Right forelimb (tissue), 1 donor: ENCODE measurements around the gene CXADR.

ENCODE experiments used
- DNase-seq: peaks from one replicate; pipeline ENCODE4 v3.0.0-alpha.2; 2018

CXADR gene

GRCh38 chr21:17545007-17545406 is 32.2 kb downstream of the CXADR start:
- DNase-seq, result no peak

DNA sequence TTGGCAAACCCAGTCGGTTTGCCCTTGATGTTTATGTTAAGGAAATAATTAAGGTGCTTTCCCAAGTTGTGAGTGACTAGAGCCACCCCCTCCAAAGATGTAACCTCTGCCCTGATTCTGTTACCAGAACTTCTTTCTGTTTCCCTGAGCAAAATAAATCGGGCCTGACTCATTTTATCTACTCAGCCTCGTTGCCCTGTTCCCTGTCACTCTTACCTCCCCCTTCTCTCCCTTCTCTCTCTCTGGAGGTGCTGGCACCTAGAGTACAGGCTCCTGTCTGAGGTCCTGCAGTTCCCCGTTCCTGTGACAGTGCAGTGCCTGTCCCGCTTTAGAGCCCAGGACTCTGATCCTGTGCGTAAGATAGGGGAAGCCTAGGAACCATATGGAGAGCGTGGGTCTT is 35.4 kb downstream of the CXADR start:
- no peak for DNase-seq

DNA sequence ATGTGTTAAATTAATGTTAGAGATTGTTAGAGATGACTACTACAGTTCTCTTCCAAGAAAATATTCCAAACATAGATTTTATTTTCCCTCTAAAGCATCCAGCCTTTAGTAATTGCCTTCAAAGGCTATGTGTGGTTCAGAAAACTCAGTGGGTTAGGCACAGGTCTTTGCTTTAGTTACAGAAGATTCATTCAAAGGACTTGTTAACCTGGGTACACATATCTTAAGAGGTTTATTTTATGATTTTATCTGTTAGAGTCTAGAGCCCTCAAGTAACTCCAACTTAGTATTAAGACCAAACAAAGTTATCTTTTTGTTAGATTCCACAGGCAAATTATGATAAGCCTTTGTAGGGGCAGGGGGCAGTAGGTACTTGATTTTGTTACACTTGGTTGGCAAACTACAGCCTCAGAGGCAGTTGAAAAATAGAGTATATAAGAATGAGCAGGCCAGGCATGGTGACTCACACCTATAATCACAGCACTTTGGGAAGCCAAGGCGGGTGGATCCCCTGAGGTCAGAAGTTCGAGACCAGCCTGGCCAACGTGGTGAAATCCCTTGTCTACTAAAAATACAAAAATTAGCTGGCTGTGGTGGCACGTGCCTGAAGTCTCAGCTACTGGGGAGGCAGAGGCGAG is 37.9 kb downstream of the CXADR start:
- DNase-seq, result no peak

DNA sequence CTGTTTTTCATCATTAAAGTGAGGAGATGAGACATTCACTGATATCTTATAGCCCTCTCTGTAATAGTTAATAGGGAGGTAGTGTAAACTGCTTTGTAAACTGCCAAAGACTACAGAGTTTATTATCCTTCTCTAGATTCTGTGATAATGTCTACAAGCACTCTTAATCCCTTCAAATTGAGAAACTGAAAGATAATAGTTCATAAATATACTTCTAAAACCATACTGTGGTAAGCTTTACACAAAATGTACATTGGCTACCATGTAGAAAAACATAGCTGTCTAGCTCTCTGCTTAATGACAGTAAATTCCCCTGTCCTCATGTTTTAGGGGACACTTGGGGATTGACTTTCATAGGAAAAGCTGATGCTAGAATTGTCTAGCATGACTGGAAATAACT is 39.6 kb downstream of the CXADR start:
- no peak for DNase-seq

DNA sequence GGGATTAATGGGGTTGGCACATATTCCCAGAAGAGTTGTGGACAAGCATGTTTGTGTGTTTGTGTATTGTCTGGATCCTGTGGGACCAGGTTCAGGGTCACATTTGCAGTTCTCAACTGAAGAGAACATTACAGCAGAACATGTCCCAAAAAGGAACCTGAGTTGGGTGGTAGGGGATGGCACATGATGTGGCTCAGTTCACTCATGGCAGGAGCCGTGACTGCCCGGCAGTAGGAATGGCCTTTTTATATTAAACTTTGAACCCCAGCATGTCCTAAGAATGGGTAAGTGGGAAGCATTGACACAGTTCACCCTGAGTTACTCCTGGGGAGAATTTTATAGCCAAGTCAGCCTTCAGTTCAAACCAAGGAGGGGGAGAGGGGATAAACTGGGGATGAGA is 41.3 kb downstream of the CXADR start:
- no peak for DNase-seq

GRCh38 chr21:17554679-17555465 is 42.0 kb downstream of the CXADR start:
- no peak for DNase-seq

DNA sequence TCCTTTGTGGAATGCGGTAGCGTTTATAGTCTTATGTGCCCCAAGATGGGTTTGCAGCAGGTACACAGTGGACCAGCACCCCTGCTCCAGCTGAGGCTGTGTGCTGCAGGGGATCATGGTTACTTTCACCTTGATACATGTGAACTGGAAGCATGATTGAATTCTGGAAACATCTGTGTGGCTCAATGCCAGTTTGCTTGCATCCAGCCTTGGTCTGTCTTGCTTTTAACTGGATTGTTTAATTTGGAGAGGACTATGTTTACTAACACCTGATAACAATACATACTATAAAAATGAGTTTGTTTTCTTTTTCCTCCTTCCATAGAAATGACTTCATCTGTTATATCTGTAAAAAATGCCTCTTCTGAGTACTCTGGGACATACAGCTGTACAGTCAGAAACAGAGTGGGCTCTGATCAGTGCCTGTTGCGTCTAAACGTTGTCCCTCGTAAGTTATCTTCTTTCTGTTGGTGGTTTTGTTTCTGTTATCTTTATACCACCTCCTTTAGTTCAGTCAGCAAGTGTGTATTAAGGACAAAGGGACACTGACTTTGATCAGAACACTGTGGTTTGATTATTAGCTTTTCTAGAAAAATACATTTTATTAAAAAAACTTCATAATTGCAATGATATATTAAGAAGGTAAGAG is 47.7 kb downstream of the CXADR start:
- DNase-seq, result no peak

GRCh38 chr21:17570786-17571185 is 57.9 kb downstream of the CXADR start:
- no peak for DNase-seq

- DNase-seq, result no peak
Measured at GRCh38 chr21:17572431-17572830, 59.6 kb downstream of the CXADR start.

GRCh38 chr21:17575076-17575475 is 62.2 kb downstream of the CXADR start:
- no peak for DNase-seq

DNA sequence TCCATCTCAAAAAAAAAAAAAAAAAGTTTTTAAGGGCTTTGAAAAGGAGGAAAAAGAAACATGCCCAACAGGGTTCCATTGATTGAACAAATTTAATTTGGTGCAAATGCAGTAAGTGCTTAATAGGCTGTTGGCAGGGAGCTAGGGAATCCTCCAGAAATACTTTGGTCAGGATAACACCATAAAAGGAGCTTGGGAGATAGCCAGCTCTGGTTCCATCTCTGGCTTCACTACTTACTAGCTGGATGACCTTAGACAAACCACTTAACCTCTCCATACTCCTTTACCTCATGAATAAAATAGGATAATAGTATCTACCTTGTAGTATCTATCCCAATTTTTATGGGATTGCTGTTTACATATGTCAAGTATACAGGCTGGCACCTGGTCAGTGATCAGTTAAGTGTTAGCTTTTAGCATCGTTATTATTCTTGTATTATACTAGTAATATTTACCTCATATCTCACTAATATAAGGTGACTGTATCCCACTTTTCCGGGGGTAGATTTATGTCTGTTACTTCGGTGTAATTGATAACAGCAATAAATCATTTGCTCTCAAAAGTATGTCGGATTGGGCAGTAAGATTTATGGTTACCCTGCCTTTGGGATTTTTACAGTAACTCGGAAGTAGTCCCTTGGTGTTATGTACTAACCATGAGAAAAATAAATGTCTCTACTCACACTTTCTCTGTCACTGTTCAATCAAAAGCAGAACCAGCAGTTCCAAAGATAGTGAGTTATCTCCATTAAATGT is 63.4 kb downstream of the CXADR start:
- no peak for DNase-seq

DNA sequence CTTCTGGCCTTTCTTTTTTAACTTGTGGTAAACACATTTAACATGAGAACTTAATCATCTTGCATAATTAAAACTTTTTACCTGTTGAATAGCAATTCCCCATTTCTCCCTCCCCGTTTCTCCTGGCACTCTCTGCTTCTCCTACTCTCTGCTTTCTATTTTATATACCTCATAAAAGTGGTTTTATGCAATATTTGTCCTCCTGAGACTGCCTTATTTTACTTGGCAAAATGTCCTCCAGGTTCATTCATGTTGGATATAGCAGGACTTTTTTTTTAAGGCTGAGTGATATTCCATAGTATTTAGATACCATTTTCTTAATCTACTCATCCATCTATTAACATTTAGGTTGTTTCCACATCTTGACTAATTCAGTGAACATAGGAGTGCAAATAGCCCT is 64.9 kb downstream of the CXADR start:
- no peak for DNase-seq

DNA sequence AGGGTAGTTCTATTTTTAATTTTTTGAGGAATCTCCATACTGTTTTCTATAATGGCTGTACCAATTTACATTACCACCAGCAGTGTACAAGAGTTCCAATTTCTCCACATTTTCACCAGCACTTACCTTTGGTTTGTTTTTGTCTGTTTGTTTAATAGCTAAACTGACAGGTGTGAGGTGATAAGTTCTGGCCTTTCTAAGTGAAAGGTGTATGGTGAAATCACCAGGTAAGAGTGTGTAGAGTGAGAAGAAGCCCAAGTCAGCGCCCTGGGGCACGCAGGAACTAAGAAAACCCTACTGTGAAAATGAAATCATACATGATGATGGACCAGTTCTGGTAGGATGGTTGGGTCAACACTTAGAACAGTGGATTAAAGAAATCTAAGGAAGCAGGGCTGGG is 65.3 kb downstream of the CXADR start:
- DNase-seq, result no peak

DNA sequence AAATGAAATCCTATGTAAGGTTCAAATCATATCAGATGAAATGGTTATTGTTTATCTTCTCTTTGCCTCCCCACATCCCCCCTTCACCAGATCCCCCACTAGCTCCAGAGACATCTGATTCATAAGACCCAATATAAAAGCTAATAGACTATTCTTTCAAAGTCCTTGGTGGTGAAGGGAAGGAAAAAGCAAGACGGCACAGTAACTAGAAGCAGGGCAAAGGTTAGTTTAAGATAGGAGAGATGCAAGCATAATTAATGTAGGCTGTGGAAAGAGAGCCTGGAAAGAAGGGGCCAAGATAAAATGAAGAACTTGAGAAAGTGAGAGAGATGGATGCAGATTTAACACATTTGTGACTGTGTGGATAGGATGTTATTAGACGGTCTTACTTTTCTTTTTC is 66.0 kb downstream of the CXADR start:
- DNase-seq, result no peak

DNA sequence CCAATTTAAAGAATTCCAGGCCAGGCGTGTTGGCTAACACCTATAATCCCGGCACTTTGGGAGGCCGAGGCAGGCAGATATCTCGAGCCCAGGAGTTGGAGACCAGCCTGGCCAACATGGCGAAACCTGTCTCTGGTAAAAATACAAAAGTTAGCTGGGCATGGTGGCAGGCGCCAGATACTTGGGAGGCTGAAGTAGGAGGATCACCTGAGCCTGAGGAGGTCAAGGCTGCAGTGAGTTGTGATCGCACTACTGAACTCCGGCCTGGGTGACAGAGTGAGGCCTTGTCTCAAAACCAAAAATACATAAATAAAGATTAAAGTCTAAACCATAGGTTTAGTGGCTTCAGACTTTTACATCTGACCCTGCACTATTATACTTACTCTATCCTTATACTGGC is 67.5 kb downstream of the CXADR start:
- no peak for DNase-seq

DNA sequence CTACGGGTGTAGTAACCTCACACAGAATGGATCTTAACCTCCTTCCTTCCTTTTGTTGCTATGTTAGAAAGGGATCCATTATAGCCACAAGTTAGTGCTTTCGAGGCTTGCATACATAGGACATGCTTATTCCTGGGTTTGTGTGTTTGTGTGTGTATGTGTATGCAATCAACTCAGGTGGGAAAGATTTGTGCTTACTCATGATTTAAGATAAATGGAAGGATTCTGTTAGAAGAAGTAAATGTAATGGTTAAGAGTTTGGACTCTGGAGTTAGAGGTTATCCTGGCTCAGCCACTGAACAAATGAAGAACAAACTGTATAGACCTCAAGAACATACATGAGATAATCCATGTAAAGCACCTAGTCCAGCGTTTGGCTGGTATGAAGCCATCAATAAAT is 71.1 kb downstream of the CXADR start:
- no peak for DNase-seq

DNA sequence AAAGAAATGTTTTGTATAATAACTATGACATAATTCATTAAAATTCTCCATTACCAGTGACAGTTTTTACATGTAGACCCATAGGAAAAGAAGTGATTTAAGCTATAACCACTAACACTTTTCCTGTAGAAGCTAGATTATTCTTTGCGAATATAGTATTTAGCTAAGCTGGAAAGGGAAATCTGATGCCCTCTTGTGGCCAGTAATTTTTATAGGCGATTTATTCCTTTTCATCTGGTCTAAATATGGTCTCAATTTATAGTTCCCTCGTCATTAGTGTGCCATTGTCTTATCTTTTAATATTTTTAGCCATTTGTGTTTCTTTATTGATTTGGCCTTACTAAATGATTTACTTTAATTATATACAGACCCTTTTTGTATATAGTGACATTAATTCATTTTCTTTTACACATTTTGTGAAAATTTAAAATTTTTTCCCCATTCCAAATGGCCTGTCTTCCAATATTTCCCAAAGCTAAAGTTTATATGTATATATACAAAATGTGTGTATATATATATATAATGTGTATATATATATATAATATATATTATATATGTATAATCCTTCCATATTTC is 73.1 kb downstream of the CXADR start:
- no peak for DNase-seq

DNA sequence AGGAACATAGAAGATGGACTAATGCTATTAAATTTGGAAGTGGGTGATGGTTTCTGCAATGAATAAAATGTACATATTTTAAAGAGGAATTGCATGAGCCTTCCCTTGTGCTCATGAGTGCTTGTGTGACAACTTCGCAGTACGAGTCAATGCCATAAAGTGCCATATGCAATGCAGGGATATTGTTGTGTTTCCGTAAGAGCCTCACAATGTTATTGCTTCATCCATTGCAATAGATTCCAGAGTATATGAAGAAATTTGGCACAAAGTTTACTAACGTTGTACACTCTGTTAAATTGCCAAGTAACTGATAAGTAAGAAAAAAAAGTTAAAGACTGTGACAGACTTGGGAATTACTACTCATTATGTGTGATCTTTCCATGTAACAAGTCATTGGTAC is 77.6 kb downstream of the CXADR start:
- DNase-seq, result no peak

DNA sequence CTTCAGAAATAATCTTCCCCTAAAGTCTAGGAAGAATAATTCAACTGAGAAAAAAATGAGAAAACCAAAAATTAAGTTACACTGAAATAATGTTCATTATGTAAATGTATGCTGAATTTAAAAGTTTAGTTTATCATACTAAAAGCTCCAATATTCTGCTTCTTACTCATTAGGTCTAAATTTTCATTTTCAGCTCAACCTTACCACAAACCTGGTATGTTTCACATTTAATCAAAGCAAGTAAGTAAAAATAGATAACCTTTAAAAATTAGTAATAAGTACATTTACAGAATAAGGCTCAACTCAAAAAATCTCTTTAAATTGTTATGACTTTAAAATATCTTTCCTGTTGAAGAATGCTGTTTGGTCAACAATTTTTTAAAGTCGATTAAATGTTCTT is 84.8 kb downstream of the CXADR start:
- DNase-seq, result no peak

GRCh38 chr21:17598437-17598836 is 85.6 kb downstream of the CXADR start:
- DNase-seq, result no peak

DNA sequence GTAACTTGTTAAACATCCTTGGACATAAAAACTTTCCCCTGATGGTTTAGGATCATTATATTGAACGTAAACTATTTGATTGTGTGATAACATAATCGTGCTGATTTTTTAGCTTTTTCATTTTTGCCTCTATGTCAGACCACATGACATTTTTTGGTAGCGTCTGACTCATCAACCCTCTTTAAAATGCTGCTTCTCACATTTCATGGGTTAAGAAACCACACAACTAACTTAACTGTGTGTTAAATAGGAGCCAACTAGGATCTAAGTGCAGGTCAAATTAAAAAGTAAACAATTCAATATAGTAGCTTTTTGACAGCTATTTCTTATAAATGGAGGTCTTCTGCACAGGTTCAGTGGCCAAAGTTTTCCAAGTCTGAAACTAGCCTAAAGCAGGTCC is 90.0 kb downstream of the CXADR start:
- DNase-seq, result no peak

DNA sequence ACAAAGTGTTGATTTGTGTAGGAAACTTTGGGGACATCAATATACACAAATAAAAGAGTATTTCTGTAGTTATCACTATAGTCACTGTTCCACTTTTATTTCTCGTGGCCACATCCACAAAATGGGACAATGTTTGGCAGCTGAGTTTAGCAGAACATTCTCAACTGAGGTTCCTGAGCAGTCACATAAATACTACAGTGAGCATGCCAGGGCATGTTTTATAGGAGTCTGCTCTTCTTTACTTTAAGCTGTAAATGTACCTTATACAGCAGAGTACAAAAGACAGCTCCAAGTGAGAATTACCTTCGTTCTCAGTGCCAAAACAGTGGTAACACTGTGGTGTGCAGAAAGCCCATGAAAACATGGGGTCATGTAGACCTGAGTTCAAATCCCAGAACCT is 94.8 kb downstream of the CXADR start:
- no peak for DNase-seq

DNA sequence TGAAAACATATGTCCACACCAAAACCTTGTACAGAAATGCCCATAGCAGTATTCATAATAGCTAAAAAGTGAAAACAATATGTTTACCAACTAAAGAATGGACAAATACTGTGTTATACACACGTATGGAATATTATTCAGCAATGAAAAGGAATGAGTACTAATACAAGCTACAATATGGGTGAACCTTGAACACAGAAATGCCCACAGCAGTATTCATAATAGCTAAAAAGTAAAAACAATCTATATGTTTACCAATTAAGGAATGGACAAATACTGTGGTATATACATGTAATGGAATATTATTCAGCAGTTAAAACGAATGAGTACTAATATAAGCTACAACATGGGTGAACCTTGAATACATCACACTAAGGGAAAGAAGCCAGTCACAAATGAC is 96.8 kb downstream of the CXADR start:
- DNase-seq, result no peak
